Measurements from ENCODE around the gene ANKRD44. TPM values are rescaled to one million over a fixed set of nuclear protein-coding genes. Genes with fewer than 3 reads are reported as not detected.

The ANKRD44 gene
- total RNA-seq, 1 experiment from 2014 or later = not detected

- in situ Hi-C loops (cut with HindIII; ENCODE audit: low sequenced_read_pairs) = loop anchor here (25.0 kb wide), 1 partner anchor 162 kb away; no protein-coding TSS in a partner anchor
- no peak for DNase-seq (ENCODE audit: low spot score)
These were observed 110.4 kb downstream of the ANKRD44 start for GRCh38 chr2:197200051-197200761.

- in situ Hi-C loops (cut with HindIII; ENCODE audit: low sequenced_read_pairs) = no loop called here
- DNase-seq (ENCODE audit: low spot score) = no peak
These were observed 111.7 kb downstream of the ANKRD44 start for GRCh38 chr2:197198890-197199289.

GRCh38 chr2:197197895-197198311, 112.7 kb downstream of the ANKRD44 start:
- in situ Hi-C loops (cut with HindIII; ENCODE audit: low sequenced_read_pairs) = no loop called here
- no peak for DNase-seq (ENCODE audit: low spot score)

- DNase-seq (ENCODE audit: low spot score) = no peak
- in situ Hi-C loops (cut with HindIII; ENCODE audit: low sequenced_read_pairs) = no loop called here
These were observed 113.9 kb downstream of the ANKRD44 start for GRCh38 chr2:197196541-197197180.

- peak; percentile 59 for DNase-seq (ENCODE audit: low spot score)
- in situ Hi-C loops (cut with HindIII; ENCODE audit: low sequenced_read_pairs) = no loop called here
These were observed 115.1 kb downstream of the ANKRD44 start for GRCh38 chr2:197195518-197195917.

- no peak for DNase-seq (ENCODE audit: low spot score)
- in situ Hi-C loops (cut with HindIII; ENCODE audit: low sequenced_read_pairs) = no loop called here
These were observed 118.6 kb downstream of the ANKRD44 start for GRCh38 chr2:197191940-197192322.

GRCh38 chr2:197191177-197191939, 119.2 kb downstream of the ANKRD44 start:
- DNase-seq (ENCODE audit: low spot score) = peak; percentile 70
- in situ Hi-C loops (cut with HindIII; ENCODE audit: low sequenced_read_pairs) = no loop called here

- in situ Hi-C loops (cut with HindIII; ENCODE audit: low sequenced_read_pairs) = no loop called here
- DNase-seq (ENCODE audit: low spot score) = no peak
These were observed 120.5 kb downstream of the ANKRD44 start for GRCh38 chr2:197190100-197190432.

GRCh38 chr2:197189426-197190099, 121.0 kb downstream of the ANKRD44 start:
- DNase-seq (ENCODE audit: low spot score) = no peak
- in situ Hi-C loops (cut with HindIII; ENCODE audit: low sequenced_read_pairs) = no loop called here

- DNase-seq (ENCODE audit: low spot score) = no peak
- in situ Hi-C loops (cut with HindIII; ENCODE audit: low sequenced_read_pairs) = no loop called here
These were observed 124.9 kb downstream of the ANKRD44 start for GRCh38 chr2:197185676-197186075.

- DNase-seq (ENCODE audit: low spot score) = peak; percentile 84
- in situ Hi-C loops (cut with HindIII; ENCODE audit: low sequenced_read_pairs) = no loop called here
These were observed 125.5 kb downstream of the ANKRD44 start for GRCh38 chr2:197184959-197185586.

GRCh38 chr2:197183355-197183754, 127.2 kb downstream of the ANKRD44 start:
- in situ Hi-C loops (cut with HindIII; ENCODE audit: low sequenced_read_pairs) = no loop called here
- DNase-seq (ENCODE audit: low spot score) = no peak

- in situ Hi-C loops (cut with HindIII; ENCODE audit: low sequenced_read_pairs) = no loop called here
- no peak for DNase-seq (ENCODE audit: low spot score)
These were observed 127.9 kb downstream of the ANKRD44 start for GRCh38 chr2:197182668-197183067.

- in situ Hi-C loops (cut with HindIII; ENCODE audit: low sequenced_read_pairs) = no loop called here
- no peak for DNase-seq (ENCODE audit: low spot score)
These were observed 129.1 kb downstream of the ANKRD44 start for GRCh38 chr2:197181491-197181890.

- DNase-seq (ENCODE audit: low spot score) = no peak
- in situ Hi-C loops (cut with HindIII; ENCODE audit: low sequenced_read_pairs) = no loop called here
These were observed 130.7 kb downstream of the ANKRD44 start for GRCh38 chr2:197179744-197180498.

GRCh38 chr2:197176522-197176921, 134.1 kb downstream of the ANKRD44 start:
- in situ Hi-C loops (cut with HindIII; ENCODE audit: low sequenced_read_pairs) = no loop called here
- DNase-seq (ENCODE audit: low spot score) = no peak

- no peak for DNase-seq (ENCODE audit: low spot score)
- in situ Hi-C loops (cut with HindIII; ENCODE audit: low sequenced_read_pairs) = no loop called here
These were observed 136.0 kb downstream of the ANKRD44 start for GRCh38 chr2:197174539-197175094.

GRCh38 chr2:197171582-197171981, 139.0 kb downstream of the ANKRD44 start:
- in situ Hi-C loops (cut with HindIII; ENCODE audit: low sequenced_read_pairs) = no loop called here
- no peak for DNase-seq (ENCODE audit: low spot score)
